Cerebellar nuclear complex (tissue), 1 donor: Measurements from ENCODE around the gene STK31.
"Not testable (repeated sequence)": the region's sequence is repeated elsewhere in the genome, so short reads cannot be mapped to it uniquely, and the experiment has no call there.

Experiments
- DNase-seq, 2 experiments: peaks; one replicate each; lab custom pipeline; 2025; lab: John Stamatoyannopoulos, UW

STK31 gene

GRCh38 chr7:23808421-23808820 lies 98.4 kb downstream of the STK31 start:
- no peak for DNase-seq

- DNase-seq, result no peak
These were observed 100.1 kb downstream of the STK31 start for GRCh38 chr7:23810099-23810498.

GRCh38 chr7:23811540-23811939 lies 101.5 kb downstream of the STK31 start:
- no peak for DNase-seq

- not testable (repeated sequence) for DNase-seq
These were observed 118.1 kb downstream of the STK31 start for GRCh38 chr7:23828125-23828524.

- DNase-seq, result not testable (repeated sequence)
These were observed 122.7 kb downstream of the STK31 start for GRCh38 chr7:23832733-23833132.

- no peak for DNase-seq
These were observed 123.4 kb downstream of the STK31 start for GRCh38 chr7:23833405-23833804.

- DNase-seq, result not testable (repeated sequence)
These were observed 134.8 kb downstream of the STK31 start for GRCh38 chr7:23844837-23845236.

- no peak for DNase-seq
These were observed 142.1 kb downstream of the STK31 start for GRCh38 chr7:23852135-23852534.

- DNase-seq, result no peak
These were observed 143.0 kb downstream of the STK31 start for GRCh38 chr7:23852988-23853387.

- no peak for DNase-seq
These were observed 153.3 kb downstream of the STK31 start for GRCh38 chr7:23863209-23863787.

- no peak for DNase-seq
These were observed 155.0 kb downstream of the STK31 start for GRCh38 chr7:23864973-23865372.

- DNase-seq, result no peak
These were observed 163.3 kb downstream of the STK31 start for GRCh38 chr7:23873306-23873705.

GRCh38 chr7:23876526-23876925 lies 166.5 kb downstream of the STK31 start:
- not testable (repeated sequence) for DNase-seq
